K562 (cell line): ENCODE measurements around the gene C9orf50. TPM values are rescaled to one million over a fixed set of nuclear protein-coding genes. Genes with fewer than 3 reads are reported as not detected.

Experiments
- ELF1 ChIP-seq: fragments of 200-800 bp; sonication (Bioruptor generic); IDR thresholded peaks from 2 replicates; pipeline ENCODE4 v1.6.1; 2016; ENCODE audit warnings: missing genetic modification characterization, missing compliant biosample characterization
- GATAD2A ChIP-seq: fragments of 450-650 bp; IDR thresholded peaks from 2 replicates; pipeline ENCODE4 v1.6.1; 2017
- NFRKB ChIP-seq: fragments of 450-650 bp; IDR thresholded peaks from 2 replicates; pipeline ENCODE4 v1.6.1; 2016; ENCODE audit warnings: low read depth
- NR2C1 ChIP-seq, 2 experiments: fragments of 450-650 bp; IDR thresholded peaks; 2 replicates each; pipeline ENCODE4 v1.6.1; 2017; ENCODE audit warnings: mild to moderate bottlenecking in 2 of 2, antibody characterized with exemption in 1 of 2, inconsistent platforms in 1 of 2, missing compliant biosample characterization in 1 of 2, missing genetic modification characterization in 1 of 2
- RCOR1 ChIP-seq, 2 experiments: IDR thresholded peaks; 2 replicates each; pipeline ENCODE4 v1.6.1; 2012; ENCODE audit warnings: low read depth in 2 of 2, low read length in 2 of 2, borderline replicate concordance in 1 of 2, improper control_type of control experiment in 1 of 2
- TCFL5 ChIP-seq: fragments of 250-450 bp; sonication (Bioruptor Pico); conservative IDR thresholded peaks from 2 replicates; pipeline ENCODE4 v1.6.1; 2021; ENCODE audit warnings: mild to moderate bottlenecking, moderate library complexity, matching md5 sums
- ZFX ChIP-seq: sonication (generic); formaldehyde crosslinking; IDR thresholded peaks from 2 replicates; pipeline ENCODE4 v1.8.0; 2022; ENCODE audit warnings: mild to moderate bottlenecking, missing genetic modification reagents, moderate library complexity
- ZNF121 ChIP-seq: sonication (generic); formaldehyde crosslinking; conservative IDR thresholded peaks from 2 replicates; pipeline ENCODE4 v1.8.0; 2022; ENCODE audit warnings: missing genetic modification reagents
- ZNF41 ChIP-seq: fragments of 250-450 bp; sonication (Bioruptor Pico); conservative IDR thresholded peaks from 2 replicates; pipeline ENCODE4 v1.4.0; 2020; ENCODE audit warnings: mild to moderate bottlenecking
- ZSCAN32 ChIP-seq: fragments of 450-650 bp; formaldehyde crosslinking; IDR thresholded peaks from 2 replicates; pipeline ENCODE4 v1.4.0; 2020; ENCODE audit warnings: mild to moderate bottlenecking, moderate library complexity
- polyA plus RNA-seq, 8 experiments: library from polyadenylated mRNA; depleted of rRNA in 4 of 8; stranded (reverse) in 5 of 8; unstranded in 3 of 8; fragments of >200 nt; fragmentation: Nextera tagmentation in 2 of 8; fragmentation: Illumina TruSeq in 1 of 8; extraction: Ambion mirVana in 2 of 8; extraction: Trizol in 1 of 8; gene quantifications; 2 replicates each; pipeline versions ENCODE4 v1.2.1 to v1.2.3, GENCODE V29; 2011 to 2014; ENCODE audit warnings: inconsistent platforms in 1 of 8, missing spikeins in 1 of 8
- total RNA-seq, 7 experiments: library from RNA; depleted of rRNA in 6 of 7; stranded (reverse); fragments of >200 nt in 6 of 7; fragmentation: Illumina TruSeq in 2 of 7; extraction: Trizol in 2 of 7; gene quantifications; 2 replicates each; pipeline versions ENCODE4 v1.2.1 to v1.2.3, GENCODE V29; 2011 to 2021; ENCODE audit warnings: low replicate concordance in 1 of 7
- TF ChIP-seq, protein P1 (sequence below): sonication (generic); formaldehyde crosslinking; IDR thresholded peaks from 2 replicates; pipeline ENCODE4 v1.8.1; 2023; ENCODE audit warnings: mild to moderate bottlenecking, missing genetic modification reagents
- TF ChIP-seq, protein P2 (sequence below): fragments of 450-650 bp; conservative IDR thresholded peaks from 2 replicates; pipeline ENCODE4 v1.6.1; 2016; ENCODE audit warnings: missing genetic modification characterization, low read depth, mild to moderate bottlenecking, missing compliant biosample characterization, moderate library complexity
- TF ChIP-seq, protein P3 (sequence below): fragments of 250-450 bp; sonication (Bioruptor Pico); IDR thresholded peaks from 2 replicates; pipeline ENCODE4 v1.4.0; 2020; ENCODE audit warnings: mild to moderate bottlenecking, moderate library complexity
- TF ChIP-seq, protein P4 (sequence below), 2 experiments: fragments of 450-650 bp in 1 of 2; IDR thresholded peaks; 2 replicates each; pipeline ENCODE4 v1.6.1; 2011 to 2017; ENCODE audit warnings: low read depth in 2 of 2, antibody characterized with exemption in 1 of 2, borderline replicate concordance in 1 of 2, low read length in 1 of 2, mild to moderate bottlenecking in 1 of 2, mixed read lengths in 1 of 2; ENCODE audit not compliant: control insufficient read depth in 1 of 2
- TF ChIP-seq, protein P5 (sequence below): fragments of 450-650 bp; IDR thresholded peaks from 2 replicates; pipeline ENCODE4 v1.6.1; 2014; ENCODE audit warnings: low read depth, mild to moderate bottlenecking, moderate library complexity, borderline replicate concordance

Gene C9orf50
- total and polyA plus RNA-seq, 9 of the 15 experiments (the other 6 are each of a cell fraction or from before 2014, with no cell fraction given) = not detected

DNA sequence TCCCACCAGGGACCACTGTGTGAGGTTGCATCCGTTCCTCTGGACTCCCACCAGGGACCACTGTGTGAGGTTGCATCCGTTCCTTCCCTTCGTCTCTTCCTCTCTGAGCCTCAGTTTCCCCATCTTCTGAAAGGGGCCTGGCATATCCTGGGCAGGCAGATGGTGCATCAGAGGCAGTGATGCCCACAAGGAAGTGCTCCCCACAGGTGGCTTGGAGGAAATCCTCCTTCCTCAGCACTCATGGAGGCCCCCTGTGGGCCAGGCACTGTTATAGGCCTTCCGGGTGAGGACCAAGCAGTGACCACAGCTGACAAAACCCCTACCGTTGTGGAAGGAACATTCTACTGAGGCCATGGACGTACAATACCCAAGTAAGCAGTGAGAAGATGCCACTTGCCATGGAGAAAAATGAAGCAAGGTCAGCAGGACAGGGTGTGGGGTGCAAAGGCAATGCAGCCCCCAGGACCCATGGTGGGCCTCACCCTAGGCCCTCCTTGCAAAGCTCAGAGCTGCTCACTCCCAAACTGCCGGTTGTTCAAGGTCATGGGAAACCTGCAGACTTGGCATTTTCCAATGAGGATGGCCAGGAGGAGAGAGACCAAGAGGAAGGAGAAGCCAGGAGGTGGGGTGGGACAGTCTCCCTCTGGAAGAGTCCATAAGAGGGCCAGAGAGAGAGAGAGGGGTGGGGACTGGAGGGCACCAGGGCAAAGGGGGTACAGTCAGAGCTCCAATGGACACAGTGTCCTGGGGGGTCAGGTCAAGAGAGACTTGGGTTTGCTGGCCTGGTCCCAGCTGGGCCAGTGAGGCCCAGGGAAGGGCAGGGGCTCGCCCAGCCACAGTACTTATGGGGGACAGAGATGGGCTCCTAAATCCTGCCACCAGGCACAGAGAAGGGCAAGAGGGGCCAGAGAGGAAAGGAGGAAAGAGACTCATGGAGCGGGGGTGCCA, 51.1 kb downstream of the C9orf50 start (continued):
- TF ChIP-seq, protein P1, sequence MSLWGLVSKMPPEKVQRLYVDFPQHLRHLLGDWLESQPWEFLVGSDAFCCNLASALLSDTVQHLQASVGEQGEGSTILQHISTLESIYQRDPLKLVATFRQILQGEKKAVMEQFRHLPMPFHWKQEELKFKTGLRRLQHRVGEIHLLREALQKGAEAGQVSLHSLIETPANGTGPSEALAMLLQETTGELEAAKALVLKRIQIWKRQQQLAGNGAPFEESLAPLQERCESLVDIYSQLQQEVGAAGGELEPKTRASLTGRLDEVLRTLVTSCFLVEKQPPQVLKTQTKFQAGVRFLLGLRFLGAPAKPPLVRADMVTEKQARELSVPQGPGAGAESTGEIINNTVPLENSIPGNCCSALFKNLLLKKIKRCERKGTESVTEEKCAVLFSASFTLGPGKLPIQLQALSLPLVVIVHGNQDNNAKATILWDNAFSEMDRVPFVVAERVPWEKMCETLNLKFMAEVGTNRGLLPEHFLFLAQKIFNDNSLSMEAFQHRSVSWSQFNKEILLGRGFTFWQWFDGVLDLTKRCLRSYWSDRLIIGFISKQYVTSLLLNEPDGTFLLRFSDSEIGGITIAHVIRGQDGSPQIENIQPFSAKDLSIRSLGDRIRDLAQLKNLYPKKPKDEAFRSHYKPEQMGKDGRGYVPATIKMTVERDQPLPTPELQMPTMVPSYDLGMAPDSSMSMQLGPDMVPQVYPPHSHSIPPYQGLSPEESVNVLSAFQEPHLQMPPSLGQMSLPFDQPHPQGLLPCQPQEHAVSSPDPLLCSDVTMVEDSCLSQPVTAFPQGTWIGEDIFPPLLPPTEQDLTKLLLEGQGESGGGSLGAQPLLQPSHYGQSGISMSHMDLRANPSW = no peak
- TF ChIP-seq, protein P2, sequence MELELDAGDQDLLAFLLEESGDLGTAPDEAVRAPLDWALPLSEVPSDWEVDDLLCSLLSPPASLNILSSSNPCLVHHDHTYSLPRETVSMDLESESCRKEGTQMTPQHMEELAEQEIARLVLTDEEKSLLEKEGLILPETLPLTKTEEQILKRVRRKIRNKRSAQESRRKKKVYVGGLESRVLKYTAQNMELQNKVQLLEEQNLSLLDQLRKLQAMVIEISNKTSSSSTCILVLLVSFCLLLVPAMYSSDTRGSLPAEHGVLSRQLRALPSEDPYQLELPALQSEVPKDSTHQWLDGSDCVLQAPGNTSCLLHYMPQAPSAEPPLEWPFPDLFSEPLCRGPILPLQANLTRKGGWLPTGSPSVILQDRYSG (tag) = 0 out of 2 replicates have a peak, but pooled peaks have one; percentile 47
- no peak for TF ChIP-seq ZNF41 (CRISPR knock-in tag)
- TF ChIP-seq NR2C1 (IDR thresholded peaks at IDR 0.05) = no peak
- TF ChIP-seq NR2C1 (tag; IDR thresholded peaks at IDR 0.05) = 0 out of 2 replicates have a peak, but pooled peaks have one; percentile 17
- TF ChIP-seq GATAD2A = peak; percentile 25; the same call in 1 of the 2 replicates
- no peak for TF ChIP-seq TCFL5 (CRISPR knock-in tag)
- TF ChIP-seq ELF1 (tag) = peak; percentile 46; the same call in 1 of the 2 replicates
- no peak for TF ChIP-seq ZSCAN32
- TF ChIP-seq ZFX = peak; percentile 51
- TF ChIP-seq NFRKB = peak; percentile 7; the same call in 1 of the 2 replicates
- TF ChIP-seq, protein P3, sequence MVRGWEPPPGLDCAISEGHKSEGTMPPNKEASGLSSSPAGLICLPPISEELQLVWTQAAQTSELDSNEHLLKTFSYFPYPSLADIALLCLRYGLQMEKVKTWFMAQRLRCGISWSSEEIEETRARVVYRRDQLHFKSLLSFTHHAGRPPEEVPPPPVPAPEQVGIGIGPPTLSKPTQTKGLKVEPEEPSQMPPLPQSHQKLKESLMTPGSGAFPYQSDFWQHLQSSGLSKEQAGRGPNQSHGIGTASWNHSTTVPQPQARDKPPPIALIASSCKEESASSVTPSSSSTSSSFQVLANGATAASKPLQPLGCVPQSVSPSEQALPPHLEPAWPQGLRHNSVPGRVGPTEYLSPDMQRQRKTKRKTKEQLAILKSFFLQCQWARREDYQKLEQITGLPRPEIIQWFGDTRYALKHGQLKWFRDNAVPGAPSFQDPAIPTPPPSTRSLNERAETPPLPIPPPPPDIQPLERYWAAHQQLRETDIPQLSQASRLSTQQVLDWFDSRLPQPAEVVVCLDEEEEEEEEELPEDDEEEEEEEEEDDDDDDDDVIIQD (CRISPR knock-in tag) = no peak
- TF ChIP-seq ZNF121 = no peak
- 0 out of 4 replicates have a peak, but pooled peaks of 1 of the 2 experiments have one; percentile 27 for TF ChIP-seq RCOR1 (IDR thresholded peaks at IDR 0.05; ENCODE audit: borderline replicate concordance in 1 of 2, low read depth in 2 of 2, low read length in 2 of 2)
- TF ChIP-seq, protein P4, sequence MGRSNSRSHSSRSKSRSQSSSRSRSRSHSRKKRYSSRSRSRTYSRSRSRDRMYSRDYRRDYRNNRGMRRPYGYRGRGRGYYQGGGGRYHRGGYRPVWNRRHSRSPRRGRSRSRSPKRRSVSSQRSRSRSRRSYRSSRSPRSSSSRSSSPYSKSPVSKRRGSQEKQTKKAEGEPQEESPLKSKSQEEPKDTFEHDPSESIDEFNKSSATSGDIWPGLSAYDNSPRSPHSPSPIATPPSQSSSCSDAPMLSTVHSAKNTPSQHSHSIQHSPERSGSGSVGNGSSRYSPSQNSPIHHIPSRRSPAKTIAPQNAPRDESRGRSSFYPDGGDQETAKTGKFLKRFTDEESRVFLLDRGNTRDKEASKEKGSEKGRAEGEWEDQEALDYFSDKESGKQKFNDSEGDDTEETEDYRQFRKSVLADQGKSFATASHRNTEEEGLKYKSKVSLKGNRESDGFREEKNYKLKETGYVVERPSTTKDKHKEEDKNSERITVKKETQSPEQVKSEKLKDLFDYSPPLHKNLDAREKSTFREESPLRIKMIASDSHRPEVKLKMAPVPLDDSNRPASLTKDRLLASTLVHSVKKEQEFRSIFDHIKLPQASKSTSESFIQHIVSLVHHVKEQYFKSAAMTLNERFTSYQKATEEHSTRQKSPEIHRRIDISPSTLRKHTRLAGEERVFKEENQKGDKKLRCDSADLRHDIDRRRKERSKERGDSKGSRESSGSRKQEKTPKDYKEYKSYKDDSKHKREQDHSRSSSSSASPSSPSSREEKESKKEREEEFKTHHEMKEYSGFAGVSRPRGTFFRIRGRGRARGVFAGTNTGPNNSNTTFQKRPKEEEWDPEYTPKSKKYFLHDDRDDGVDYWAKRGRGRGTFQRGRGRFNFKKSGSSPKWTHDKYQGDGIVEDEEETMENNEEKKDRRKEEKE (IDR thresholded peaks at IDR 0.05; ENCODE audit: borderline replicate concordance in 1 of 2, control insufficient read depth in 1 of 2, low read depth in 2 of 2, low read length in 1 of 2) = no peak
- TF ChIP-seq, protein P5, sequence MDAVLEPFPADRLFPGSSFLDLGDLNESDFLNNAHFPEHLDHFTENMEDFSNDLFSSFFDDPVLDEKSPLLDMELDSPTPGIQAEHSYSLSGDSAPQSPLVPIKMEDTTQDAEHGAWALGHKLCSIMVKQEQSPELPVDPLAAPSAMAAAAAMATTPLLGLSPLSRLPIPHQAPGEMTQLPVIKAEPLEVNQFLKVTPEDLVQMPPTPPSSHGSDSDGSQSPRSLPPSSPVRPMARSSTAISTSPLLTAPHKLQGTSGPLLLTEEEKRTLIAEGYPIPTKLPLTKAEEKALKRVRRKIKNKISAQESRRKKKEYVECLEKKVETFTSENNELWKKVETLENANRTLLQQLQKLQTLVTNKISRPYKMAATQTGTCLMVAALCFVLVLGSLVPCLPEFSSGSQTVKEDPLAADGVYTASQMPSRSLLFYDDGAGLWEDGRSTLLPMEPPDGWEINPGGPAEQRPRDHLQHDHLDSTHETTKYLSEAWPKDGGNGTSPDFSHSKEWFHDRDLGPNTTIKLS = 0 out of 2 replicates have a peak, but pooled peaks have one; percentile 18
